GM12878 (cell line): ENCODE data around the gene PHAF1. TPM values are rescaled to one million over a fixed set of nuclear protein-coding genes. Genes with fewer than 3 reads are reported as not detected.
A peak's percentile ranks its signal among the peaks of the same experiment; 100 is the strongest.

Source experiments
- ATAC-seq: fragments of 200-7000 bp; cut with Tn5 transposase; 3 replicates; pipeline ENCODE4 v1.9.1; 2020; ENCODE audit warnings: mild to moderate bottlenecking, moderate library complexity
- BruUV-seq: library from RNA; stranded (reverse); fragments of 400-500 nt; replicated peaks from 2 replicates; lab custom pipeline; 2021; lab: Mats Ljungman, UMichigan
- CTCF ChIA-PET: fragments of 300-600 bp; sonication (Branson Sonifier 250); formaldehyde crosslinking; extraction: SDS; loops from one replicate; lab custom pipeline; 2021; ENCODE audit warnings: inconsistent platforms; lab: Yijun Ruan, JAX
- POLR2A ChIA-PET: fragments of 350-600 bp; formaldehyde crosslinking; extraction: SDS; loops from one replicate; lab custom pipeline; 2021; ENCODE audit warnings: inconsistent platforms; lab: Charles Lee
- RAD21 ChIA-PET: fragments of 300-600 bp; sonication (Branson Sonifier 250); formaldehyde crosslinking; loops from one replicate; lab custom pipeline; 2023; ENCODE audit warnings: antibody characterized with exemption; ENCODE audit not compliant: unreplicated experiment; lab: Charles Lee
- SMC1A ChIA-PET: fragments of 300-600 bp; sonication (Branson Sonifier 250); formaldehyde crosslinking; loops from one replicate; lab custom pipeline; 2023; ENCODE audit not compliant: unreplicated experiment, uncharacterized antibody; lab: Charles Lee
- DNase-seq: peaks from one replicate; pipeline ENCODE4 v3.0.0-alpha.2; 2011; ENCODE audit warnings: low read depth, low spot score
- FAIRE-seq: peaks from 3 replicates; lab custom pipeline; 2011; peaks lifted over from hg19 to GRCh38; lab: Jason Lieb, UNC
- H2AFZ ChIP-seq: 2 replicates; pipeline ENCODE4 v1.6.0; 2011; ENCODE audit warnings: low read depth, low read length, control low read depth; ENCODE audit not compliant: control insufficient read depth
- H3K27ac ChIP-seq: 2 replicates; pipeline ENCODE4 v1.5.1; 2011; ENCODE audit warnings: control low read depth; ENCODE audit not compliant: control insufficient read depth, insufficient read depth
- H3K27me3 ChIP-seq, 2 experiments: replicated peaks in 1 of 2; 2 replicates each; pipeline versions ENCODE4 v1.6.0 to v1.6.1; 2011; ENCODE audit warnings: low read length in 1 of 2; ENCODE audit not compliant: control insufficient read depth in 2 of 2, insufficient read depth in 2 of 2
- H3K36me3 ChIP-seq, 2 experiments: 2 replicates each; pipeline ENCODE4 v1.5.1; 2011; ENCODE audit warnings: low read length in 1 of 2; ENCODE audit not compliant: control insufficient read depth in 2 of 2, insufficient read depth in 2 of 2
- H3K4me1 ChIP-seq: 2 replicates; pipeline ENCODE4 v1.6.1; 2011; ENCODE audit warnings: mild to moderate bottlenecking, low read length, moderate library complexity, mixed read lengths; ENCODE audit not compliant: control insufficient read depth, insufficient read depth
- H3K4me2 ChIP-seq: 2 replicates; pipeline ENCODE4 v1.6.0; 2011; ENCODE audit warnings: control low read depth; ENCODE audit not compliant: control insufficient read depth, insufficient read depth
- H3K4me3 ChIP-seq: fragments of 200-600 bp; sonication (generic); 2 replicates; pipeline ENCODE4 v1.5.1; 2016
- H3K79me2 ChIP-seq: 2 replicates; pipeline ENCODE4 v1.6.0; 2011; ENCODE audit warnings: low read length; ENCODE audit not compliant: control insufficient read depth, insufficient read depth
- H3K9ac ChIP-seq: 2 replicates; pipeline ENCODE4 v1.8.0; 2011; ENCODE audit warnings: low read length, control low read depth, mixed read lengths; ENCODE audit not compliant: control insufficient read depth, insufficient read depth
- H3K9me3 ChIP-seq: replicated peaks from 3 replicates; pipeline ENCODE4 v1.5.1; 2011; ENCODE audit warnings: mild to moderate bottlenecking, low read length; ENCODE audit not compliant: control insufficient read depth, insufficient read depth
- H4K20me1 ChIP-seq: 2 replicates; pipeline ENCODE4 v1.6.0; 2011; ENCODE audit not compliant: control insufficient read depth, insufficient read depth
- BCLAF1 ChIP-seq: fragments of 450-650 bp; IDR thresholded peaks from 2 replicates; pipeline ENCODE4 v1.6.1; 2017; ENCODE audit warnings: antibody characterized with exemption, mild to moderate bottlenecking, moderate library complexity
- EED ChIP-seq: sonication (generic); IDR thresholded peaks from 2 replicates; pipeline ENCODE4 v1.6.1; 2016; ENCODE audit warnings: antibody characterized with exemption, low read depth
- HDAC2 ChIP-seq: fragments of 200-600 bp; sonication (generic); IDR thresholded peaks from 2 replicates; pipeline ENCODE4 v1.6.1; 2017
- KLF5 ChIP-seq: fragments of 450-650 bp; IDR thresholded peaks from 2 replicates; pipeline ENCODE4 v1.6.1; 2014; ENCODE audit warnings: mild to moderate bottlenecking; ENCODE audit not compliant: partially characterized antibody
- MEF2A ChIP-seq: IDR thresholded peaks from 2 replicates; pipeline ENCODE4 v1.6.1; 2011; ENCODE audit warnings: low read depth, mild to moderate bottlenecking, low read length, moderate library complexity; ENCODE audit not compliant: insufficient read depth
- NFYB ChIP-seq: IDR thresholded peaks from 2 replicates; pipeline ENCODE4 v1.6.1; 2011; ENCODE audit warnings: low read depth, mild to moderate bottlenecking, low read length, improper control_type of control experiment, moderate library complexity; ENCODE audit not compliant: insufficient read depth
- PAX8 ChIP-seq: fragments of 450-650 bp; IDR thresholded peaks from 2 replicates; pipeline ENCODE4 v1.6.1; 2017; ENCODE audit warnings: mild to moderate bottlenecking, moderate library complexity
- PKNOX1 ChIP-seq: fragments of 450-650 bp; IDR thresholded peaks from 2 replicates; pipeline ENCODE4 v1.6.1; 2016; ENCODE audit warnings: mild to moderate bottlenecking
- POLR2AphosphoS2 ChIP-seq: IDR thresholded peaks from 2 replicates; pipeline ENCODE4 v1.6.1; 2011; ENCODE audit warnings: low read depth, mild to moderate bottlenecking, low read length, improper control_type of control experiment, moderate library complexity
- RB1 ChIP-seq: fragments of 450-650 bp; formaldehyde crosslinking; IDR thresholded peaks from 2 replicates; pipeline ENCODE4 v1.6.1; 2017; ENCODE audit warnings: mild to moderate bottlenecking, borderline replicate concordance
- RUNX3 ChIP-seq: IDR thresholded peaks from 2 replicates; pipeline ENCODE4 v1.6.1; 2012; ENCODE audit warnings: low read length, inconsistent platforms
- ZNF687 ChIP-seq: fragments of 450-650 bp; IDR thresholded peaks from 2 replicates; pipeline ENCODE4 v1.6.1; 2017; ENCODE audit warnings: mild to moderate bottlenecking, moderate library complexity
- WGBS: methylation state at CpG from one replicate; pipeline ENCODE4 v1.1.6; 2016; ENCODE audit warnings: low lambda C conversion rate; ENCODE audit not compliant: insufficient replicate concordance, insufficient coverage; ENCODE audit errors: missing lambda C conversion rate; 5-methylcytosine and 5-hydroxymethylcytosine counted together
- in situ Hi-C: fragments of 300-500 bp; cut with MboI; formaldehyde crosslinking; loops from 9 replicates; pipeline ENCODE4 v1.14.3; 2018; ENCODE audit warnings: mixed read lengths
- intact Hi-C: fragments of 100-400 bp; cut with micrococcal nuclease; formaldehyde crosslinking; loops from one replicate; pipeline ENCODE4 v1.14.2; 2022; ENCODE audit not compliant: unreplicated experiment
- polyA plus RNA-seq, 11 experiments: library from polyadenylated mRNA; depleted of rRNA in 4 of 11; unstranded in 6 of 11; stranded (reverse) in 5 of 11; fragments of >200 nt; fragmentation: Nextera tagmentation in 4 of 11; fragmentation: Illumina TruSeq in 1 of 11; extraction: Ambion mirVana in 4 of 11; extraction: Trizol in 1 of 11; gene quantifications; 1 replicate in 1 of 11; 2 replicates in 10 of 11; pipeline versions ENCODE4 v1.2.1 to v1.2.3, GENCODE V29; 2011 to 2016; ENCODE audit warnings: inconsistent platforms in 2 of 11, missing spikeins in 2 of 11, low read depth in 1 of 11
- total RNA-seq, 4 experiments: library from RNA; depleted of rRNA in 3 of 4; stranded (reverse); fragments of >200 nt in 3 of 4; fragmentation: Illumina TruSeq in 1 of 4; extraction: Trizol in 1 of 4; gene quantifications; 2 replicates each; pipeline versions ENCODE4 v1.2.1 to v1.2.3, GENCODE V29; 2013 to 2021

PHAF1 gene
- total and polyA plus RNA-seq, 10 of the 15 experiments (the other 5 are each of a cell fraction or from before 2014, with no cell fraction given): 4.5 to 20.9 (median 14.9) TPM

GRCh38 chr16:67151431-67152097 is 41.8 kb downstream of the PHAF1 start (continued):
- TF ChIP-seq ZNF687 (no peak), KLF5 (no peak), NFYB (no peak)

GRCh38 chr16:67154578-67155294 is 45.0 kb downstream of the PHAF1 start:
- Histone ChIP-seq H3K4me1 (peaks cover 25% of the 10 kb centered on the region), H2AFZ (no peak overlapping the region), H3K79me2 (peaks cover 11% of the 10 kb centered on the region), H3K27me3 (no peaks in the 10 kb centered on the region), H3K9me3 (no peaks in the 10 kb centered on the region), H4K20me1 (peaks cover 10% of the 10 kb centered on the region; the same call in 1 of the 2 replicates), H3K4me2 (peak overlapping the region; percentile 87), H3K9ac (no peak overlapping the region), H3K36me3 (no peaks in the 10 kb centered on the region), H3K27ac (no peak overlapping the region), H3K4me3 (peak overlapping the region; percentile 45; the same call in 1 of the 2 replicates)
- intact Hi-C loops (loop anchor here (1.0 to 5.0 kb wide), 4 partner anchors 52 to 508 kb away; partner anchors contain the start of genes ACD and PARD6A), in situ Hi-C loops (loop anchor here (5.0 to 10.0 kb wide), 2 partner anchors 137 to 180 kb away; no protein-coding TSS in a partner anchor)
- no TSS peak for BruUV-seq
- WGBS: 84% methylated on average over 43 of the region's 61 CpGs
- DNase-seq (no peak), FAIRE-seq (no peak), ATAC-seq (no peak)
- RAD21 ChIA-PET: interaction anchor here (0.6 to 2.6 kb wide), 34 partner anchors 13 to 259 kb away, joined by 3 to 69 read pairs (median 4); partner anchors contain the start of genes NOL3 and PHAF1
- CTCF ChIA-PET: interaction anchor here (0.6 to 10.0 kb wide), 49 partner anchors 10 to 273 kb away, joined by 3 to 98 read pairs (median 5); partner anchors contain the start of genes EXOC3L1, NOL3 and PHAF1
- POLR2A ChIA-PET: interaction anchor here (0.6 to 1.0 kb wide), 4 partner anchors 15 to 137 kb away, joined by 3 to 6 read pairs (median 4); partner anchors contain the start of gene NOL3
- SMC1A ChIA-PET: interaction anchor here (0.7 to 2.1 kb wide), 11 partner anchors 14 to 180 kb away, joined by 3 to 18 read pairs (median 5); no protein-coding TSS in a partner anchor
- no peak for TF ChIP-seq PAX8
- no peak for TF ChIP-seq BCLAF1
- TF ChIP-seq RUNX3: no peak
- no peak for TF ChIP-seq POLR2AphosphoS2
- TF ChIP-seq MEF2A: no peak
- TF ChIP-seq EED: no peak
- no peak for TF ChIP-seq PKNOX1
- TF ChIP-seq HDAC2: no peak
- TF ChIP-seq RB1: no peak
